Measurements from ENCODE around the gene OR7C1.

- TF ChIP-seq CTCF (IDR thresholded peaks at IDR 0.05) (no peak), SP1 (CRISPR knock-in tag; conservative IDR thresholded peaks at IDR 0.05) (no peak), E2F4 (CRISPR knock-in tag; IDR thresholded peaks at IDR 0.05; ENCODE audit: borderline replicate concordance, low read depth) (no peak), PREB (CRISPR knock-in tag; IDR thresholded peaks at IDR 0.05; ENCODE audit: borderline replicate concordance) (no peak), CBFB (CRISPR knock-in tag; IDR thresholded peaks at IDR 0.05; ENCODE audit: low read depth) (no peak)
These were observed 65.8 kb downstream of the OR7C1 start for GRCh38 chr19:14769201-14769600.

All from WTC11 (cell line).